CD4-positive, alpha-beta T cell treated with Interleukin-12 subunit alpha and Interleukin-12 subunit beta, for 1 hour (primary cell): ENCODE measurements around the gene AKT3.

ENCODE experiments used
- DNase-seq: peaks from one replicate; pipeline ENCODE4 v3.0.0-alpha.2; 2020

The AKT3 gene

DNA sequence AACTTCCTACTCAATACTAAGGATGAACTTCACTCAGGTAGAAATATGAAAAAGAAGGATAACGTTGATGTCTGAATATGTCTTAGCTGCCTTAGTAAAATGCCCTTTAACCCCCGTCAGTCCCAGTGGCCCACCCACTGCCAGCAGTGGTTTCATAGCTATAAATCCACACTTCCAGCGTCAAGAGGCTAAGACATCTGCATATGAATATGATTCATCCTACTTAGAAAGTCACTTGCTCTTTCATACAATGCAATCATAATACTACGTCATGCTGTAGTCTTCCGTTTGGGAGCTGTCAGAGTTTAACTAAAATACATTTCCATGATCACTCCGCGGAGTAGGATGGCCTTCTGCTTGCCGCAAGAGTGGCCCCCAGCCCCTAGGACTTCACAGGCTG is 346.9 kb downstream of the AKT3 start:
- no peak for DNase-seq

DNA sequence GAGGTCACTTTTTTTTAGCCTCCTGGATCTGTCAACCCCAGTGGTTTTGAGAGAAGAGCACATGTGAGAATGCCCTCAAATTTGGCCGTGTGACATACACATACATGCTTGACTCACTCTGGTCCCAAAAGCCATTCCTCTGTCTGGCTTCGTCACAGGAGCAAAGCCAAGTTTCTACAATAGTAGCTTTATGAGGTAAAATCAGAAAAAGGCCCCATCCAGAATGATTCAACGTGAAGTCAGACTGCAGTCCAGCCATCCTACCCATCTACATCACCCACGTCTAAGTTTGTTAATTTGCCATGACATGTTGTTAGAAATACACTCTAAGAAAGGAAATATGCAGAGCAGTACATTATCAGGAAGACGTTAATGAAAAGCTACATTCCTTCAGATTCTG is 349.0 kb downstream of the AKT3 start:
- DNase-seq: no peak

DNA sequence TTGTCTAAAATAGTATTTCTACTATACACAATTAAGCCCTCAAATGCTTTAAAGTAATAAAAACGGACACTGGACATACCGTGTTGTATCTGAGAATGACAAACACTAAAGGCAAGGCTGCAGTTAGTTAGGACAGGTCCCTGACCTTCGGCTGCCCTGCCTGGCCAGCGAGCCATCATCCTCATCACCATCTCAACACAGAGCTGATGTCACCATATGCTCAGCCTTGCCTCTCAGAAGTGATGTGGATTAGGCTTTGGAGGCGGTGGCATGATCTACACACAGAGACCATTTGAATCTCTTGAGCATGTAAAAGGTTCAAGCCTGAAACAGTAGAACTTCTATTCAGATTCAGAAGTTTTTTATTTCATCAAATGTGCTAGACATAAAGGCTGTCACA is 349.5 kb downstream of the AKT3 start:
- no peak for DNase-seq

DNA sequence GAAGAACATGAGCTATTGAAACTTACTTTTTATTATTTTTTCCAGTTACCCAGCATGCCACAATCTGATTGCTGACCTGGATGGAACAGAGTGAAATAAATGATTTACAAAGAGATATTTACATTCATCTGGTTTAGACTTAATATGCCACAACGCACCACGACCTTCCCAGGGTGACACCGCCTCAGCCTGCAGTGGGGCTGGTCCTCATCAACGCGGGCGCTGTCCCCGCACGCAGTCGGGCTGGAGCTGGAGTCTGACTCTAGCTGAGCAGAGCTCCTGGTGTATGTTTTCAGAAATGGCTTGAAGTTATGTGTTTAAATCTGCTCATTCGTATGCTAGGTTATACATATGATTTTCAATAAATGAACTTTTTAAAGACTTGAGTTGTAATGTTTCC is 350.3 kb downstream of the AKT3 start:
- no peak for DNase-seq

DNA sequence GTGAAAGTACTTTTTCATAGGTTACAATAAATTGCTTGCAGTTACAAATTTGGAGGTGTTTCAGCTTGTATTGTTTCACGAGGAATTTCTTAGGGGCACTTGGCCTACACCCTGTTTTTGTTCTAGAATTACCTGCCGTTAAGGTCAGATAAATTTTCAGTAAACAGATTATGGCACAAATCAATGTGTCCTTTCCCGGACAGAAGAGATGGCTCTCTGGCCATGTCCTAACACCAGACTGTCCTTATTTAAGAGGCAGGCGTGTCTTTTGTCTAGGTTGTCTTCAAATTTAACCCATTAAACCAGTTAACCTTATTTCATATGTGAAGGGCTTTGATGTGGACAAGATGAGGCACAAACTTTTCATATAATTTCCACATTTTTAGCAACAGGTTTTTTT is 350.8 kb downstream of the AKT3 start:
- no peak for DNase-seq

DNA sequence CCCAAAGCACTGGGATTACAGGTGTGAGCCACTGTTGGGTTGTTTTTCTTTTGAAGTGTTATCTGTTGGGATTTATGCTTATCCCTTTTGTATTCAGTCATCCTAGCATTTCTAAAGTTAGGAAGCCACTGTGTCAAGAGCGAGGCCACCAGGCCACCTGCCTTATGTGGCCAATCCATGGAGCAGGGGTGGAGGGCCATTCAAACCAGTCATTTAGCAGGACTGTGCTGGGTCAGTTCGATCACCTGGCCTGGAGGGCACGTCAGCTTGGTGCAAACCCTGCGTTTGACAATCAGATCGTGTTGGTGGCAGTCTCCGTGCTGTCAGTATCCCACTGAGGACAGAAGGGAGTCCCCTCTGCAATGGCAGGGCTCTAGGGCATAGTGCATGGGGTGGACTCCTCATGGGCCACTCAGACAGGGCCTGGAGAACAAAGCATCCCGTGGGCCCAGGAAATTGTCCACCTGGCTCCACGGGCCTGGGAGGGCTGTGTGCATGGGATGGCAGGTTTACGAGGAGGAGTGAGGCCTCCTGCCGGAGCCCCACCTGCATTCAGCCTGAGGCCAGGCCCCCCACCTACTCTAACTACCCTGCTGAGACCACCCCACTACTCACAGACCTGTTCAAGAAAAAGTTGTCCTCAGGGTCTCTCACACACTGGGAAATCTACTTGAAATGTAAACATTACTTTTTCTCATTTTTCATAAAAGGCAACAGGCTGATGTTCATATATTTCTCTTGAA is 351.9 kb downstream of the AKT3 start:
- no peak for DNase-seq

DNA sequence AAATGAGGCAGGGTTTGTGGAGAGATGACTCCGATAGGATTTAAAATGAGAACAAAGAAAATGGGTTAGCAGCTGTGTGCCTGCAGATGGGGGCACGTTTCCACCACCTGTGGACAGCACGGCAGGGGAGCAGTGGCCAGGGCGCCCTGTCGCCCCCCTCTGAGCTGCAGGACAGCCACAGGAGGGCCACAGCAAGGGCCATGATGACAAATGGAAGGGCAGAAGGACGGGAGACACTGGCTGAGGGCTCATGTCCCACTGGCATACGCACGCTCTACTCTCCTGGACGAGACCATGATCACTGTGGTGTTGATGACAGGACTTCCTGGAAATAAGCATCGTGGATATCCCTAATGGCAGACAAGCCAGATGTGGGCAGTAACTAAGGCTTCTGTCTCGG is 353.2 kb downstream of the AKT3 start:
- DNase-seq: no peak

DNA sequence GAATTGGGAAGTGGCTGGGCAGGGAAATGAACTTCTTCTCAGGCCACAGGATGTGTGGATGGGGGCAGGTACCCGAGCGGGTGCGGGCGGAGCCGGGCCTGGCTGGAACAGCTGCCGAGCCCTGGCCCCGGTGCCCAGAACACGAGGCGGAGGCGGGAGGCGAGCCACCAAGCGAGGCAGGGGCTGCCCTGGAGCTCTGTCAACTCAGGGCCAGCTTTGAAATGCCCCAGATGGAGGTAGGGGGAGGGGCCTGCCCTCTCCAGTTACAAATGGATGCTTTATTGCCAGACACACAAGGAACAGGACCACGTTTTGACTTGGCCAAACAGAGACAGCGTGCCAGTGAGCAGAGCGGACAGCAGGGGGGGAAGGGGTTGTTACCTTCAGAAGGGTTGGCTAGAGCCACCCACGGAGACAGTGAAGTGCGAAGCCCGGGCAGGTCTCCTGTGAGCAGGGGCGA is 353.8 kb downstream of the AKT3 start:
- DNase-seq: no peak

DNA sequence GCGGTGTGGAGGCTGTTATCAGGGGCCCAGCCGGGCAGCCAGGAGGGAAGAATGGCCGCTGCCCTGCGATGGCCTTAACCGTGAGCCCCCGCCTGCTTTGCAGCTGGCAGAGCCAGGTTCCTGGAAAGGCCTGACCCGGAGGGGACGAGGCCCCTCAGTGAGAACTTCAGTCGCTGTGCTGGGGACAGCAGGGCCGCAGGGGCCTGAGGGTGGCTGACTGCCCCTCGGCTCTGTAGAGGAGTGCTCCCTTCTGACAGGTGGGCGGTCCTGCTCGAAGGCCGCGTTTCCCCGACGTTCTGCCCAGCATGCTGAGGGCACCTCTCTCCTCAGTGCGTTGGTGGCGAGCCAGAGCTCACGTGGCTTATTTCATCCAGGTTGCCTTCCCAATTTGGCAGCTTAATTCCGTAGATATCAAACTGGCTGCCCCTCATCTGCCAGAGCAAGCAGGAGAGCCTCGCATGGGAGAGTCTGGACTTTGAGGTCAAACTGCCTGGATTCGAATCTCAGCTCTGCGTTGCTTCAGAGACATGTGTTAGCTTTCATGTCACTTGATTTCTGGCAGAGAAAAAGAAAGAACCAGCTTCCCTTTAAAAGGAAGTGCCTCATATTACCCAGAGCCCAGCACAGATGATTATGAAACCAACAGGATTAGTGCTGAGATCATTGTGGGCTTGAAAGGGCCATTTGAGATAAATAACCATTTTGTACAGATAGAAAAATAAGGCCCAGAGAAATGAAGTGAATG is 354.4 kb downstream of the AKT3 start:
- DNase-seq: no peak

DNA sequence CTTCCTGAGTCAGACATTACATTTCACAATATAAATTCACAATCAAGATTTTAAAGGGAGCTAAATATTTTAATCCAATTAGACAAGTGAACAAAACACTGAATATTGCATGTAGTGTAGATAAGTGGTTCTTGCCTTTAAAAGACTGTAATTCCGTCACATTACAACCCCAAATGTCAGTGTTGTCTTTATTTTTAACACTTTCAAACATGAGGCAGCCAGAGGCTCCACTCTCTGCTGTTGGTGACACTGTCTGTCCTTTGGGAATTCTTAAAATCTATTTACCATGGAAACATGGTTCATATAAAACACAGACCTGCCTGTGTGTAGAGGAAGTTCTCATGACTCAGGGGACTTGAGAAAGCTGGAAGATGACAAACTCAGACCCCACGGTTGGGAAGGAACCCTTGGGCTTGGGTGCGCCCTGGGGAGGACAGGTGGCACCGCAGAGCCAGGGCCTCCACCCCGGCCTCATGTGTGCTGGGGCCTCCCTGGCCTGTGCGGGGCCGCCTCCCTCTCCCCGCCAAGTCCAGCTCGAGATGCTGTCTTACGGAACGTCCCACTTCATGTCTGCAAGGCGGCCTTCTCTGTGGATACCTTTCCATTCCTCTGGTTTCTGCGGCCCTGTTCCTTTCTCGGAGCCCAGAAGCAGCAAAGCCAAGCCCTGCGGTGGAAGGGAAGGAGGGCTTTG is 355.2 kb downstream of the AKT3 start:
- DNase-seq: no peak

DNA sequence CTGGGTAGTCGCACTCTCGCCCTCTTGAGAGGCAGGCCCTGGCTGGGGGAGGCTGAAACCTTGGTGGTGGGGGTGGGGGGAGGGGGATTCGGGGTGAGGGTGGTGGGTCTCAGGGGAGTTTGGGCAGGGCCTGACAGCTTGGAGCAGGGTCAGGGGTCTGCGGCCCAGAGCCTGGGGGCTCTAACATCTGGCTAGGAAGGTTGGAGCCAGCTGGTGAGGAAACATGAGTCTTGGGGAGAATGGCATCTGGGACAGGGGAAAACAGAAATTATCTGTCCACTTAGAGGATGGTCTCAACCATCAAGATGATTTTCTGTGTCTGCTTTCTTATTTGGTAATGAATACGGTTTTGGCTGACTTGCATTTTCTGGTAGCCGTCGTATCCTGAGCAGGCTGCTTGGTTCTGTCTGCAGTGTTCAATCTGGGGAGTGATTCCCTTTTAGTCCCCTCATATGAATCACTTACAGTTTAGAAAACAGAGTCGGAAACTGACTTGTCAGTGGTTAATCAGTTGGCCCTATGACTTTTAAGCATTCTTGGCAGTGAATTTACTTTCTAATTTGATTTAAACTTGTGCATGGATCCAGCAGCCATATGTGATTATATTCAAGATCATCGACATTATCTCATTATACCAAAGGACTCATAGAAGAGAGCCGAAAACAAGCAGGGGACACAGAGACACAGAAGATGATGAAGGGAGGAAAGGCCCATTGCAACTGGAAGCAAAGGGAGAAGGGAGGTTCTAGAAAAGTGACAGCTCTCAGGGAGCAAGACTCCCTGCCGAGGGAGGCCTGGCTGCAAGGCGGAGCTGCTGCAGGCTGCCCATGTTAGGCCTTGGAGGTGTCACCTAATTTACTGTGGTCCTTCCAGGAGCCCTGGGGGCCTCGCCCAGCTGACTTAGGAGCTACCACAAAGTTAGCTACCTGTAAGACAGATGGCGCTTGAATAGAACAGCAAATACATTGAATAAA is 356.6 kb downstream of the AKT3 start:
- no peak for DNase-seq

DNA sequence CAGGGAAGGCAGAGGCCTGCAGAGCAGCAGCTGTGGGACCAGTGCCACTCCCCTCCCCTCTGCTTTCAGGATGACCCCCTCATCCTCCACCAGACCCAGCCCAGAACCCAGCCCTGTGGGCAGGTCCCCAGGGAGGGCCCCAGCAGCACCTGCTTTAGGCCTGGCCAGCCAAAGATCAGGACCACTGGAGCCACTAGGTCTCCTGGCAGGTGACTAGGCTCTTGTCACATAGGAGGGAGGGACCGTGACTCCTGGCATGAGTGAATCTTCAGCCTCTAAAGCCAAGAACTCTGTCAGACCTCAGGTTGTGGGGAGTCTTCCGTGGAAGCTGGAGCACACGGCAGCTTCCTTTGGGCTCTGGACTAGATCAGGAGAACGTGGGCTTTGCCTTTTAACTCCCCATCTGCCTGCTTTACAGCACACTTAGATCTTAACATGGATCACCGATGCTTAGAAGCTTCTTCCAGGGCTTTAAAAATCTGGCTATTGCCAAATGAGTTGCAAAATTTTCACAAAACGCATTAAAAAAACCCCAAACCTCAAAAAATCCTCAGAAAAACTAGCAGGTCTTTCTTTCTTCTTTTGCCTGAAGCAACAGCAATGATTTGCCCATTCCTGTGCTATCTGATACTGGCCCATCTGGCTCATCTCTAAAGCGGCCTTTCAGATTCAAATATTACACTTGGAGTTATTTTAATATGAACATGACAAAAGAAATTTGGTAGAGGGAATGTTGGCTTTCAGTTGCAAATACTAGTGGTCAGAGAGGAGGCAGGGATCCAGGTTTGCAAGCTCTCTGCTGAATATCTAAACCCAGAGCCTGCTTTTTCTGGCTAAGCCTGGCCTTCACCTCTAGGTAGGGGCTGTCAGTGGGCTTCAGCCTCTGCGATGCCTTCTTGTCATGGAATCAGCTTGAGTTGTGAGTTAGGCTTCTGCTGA is 359.0 kb downstream of the AKT3 start:
- DNase-seq: no peak

DNA sequence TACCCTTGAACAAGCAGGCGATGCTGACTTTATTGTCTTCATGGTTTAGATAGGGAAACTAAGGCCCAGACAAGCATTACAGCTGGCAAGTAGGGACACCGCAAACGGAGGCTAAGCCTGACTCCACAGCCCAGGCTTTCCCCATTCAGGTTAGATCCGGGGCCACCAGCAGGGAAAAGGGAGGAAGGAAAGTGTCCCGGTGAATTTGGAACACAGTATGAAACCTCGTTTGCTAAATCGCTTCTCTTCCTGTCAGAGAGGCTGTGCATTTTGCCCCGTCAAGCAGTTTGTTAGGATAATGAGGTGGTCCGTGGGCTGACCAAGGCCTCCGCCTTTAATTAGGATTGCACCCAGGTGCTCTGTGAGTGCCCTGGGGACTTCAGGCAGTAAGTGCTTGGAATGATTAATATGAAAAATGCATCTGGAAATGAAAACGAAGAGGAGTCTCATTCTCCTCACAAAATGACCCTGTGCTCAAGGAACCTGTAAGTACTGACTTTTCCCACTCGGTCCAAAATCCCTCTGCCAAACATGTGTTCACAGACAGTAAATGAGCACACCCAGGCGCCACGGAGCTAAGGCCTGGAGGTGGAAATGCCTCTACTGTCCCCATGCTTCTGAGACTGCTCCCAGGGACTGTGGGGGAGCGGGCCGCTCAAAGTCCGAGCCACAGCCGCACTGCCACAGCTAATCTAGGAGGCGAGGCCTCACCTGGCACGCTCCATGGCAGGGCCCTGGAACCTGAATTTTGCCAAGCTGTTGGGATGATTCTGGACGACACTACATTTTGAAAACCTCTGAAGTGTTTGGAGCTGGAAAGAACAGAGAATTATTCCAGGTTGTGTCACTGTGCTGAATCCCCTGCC is 360.1 kb downstream of the AKT3 start:
- DNase-seq: no peak

DNA sequence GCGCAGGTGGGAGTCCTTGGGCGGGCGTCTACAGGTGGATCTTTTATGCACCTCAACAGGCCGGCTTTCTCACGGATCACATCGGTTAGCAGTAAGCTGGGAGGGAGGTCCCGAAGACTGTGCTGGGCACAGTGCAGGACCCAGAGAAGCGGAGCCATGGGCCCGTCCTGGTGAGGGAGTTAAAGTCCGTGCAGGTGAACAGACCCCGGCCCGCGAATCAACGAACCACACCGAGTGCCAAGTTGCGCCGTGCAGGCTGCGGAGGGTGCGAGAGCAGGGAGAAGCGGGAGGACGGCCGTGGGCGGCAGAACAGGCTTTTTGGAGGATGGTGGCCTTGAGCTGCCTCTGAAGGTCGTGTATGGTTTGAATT is 360.9 kb downstream of the AKT3 start:
- DNase-seq: no peak

DNA sequence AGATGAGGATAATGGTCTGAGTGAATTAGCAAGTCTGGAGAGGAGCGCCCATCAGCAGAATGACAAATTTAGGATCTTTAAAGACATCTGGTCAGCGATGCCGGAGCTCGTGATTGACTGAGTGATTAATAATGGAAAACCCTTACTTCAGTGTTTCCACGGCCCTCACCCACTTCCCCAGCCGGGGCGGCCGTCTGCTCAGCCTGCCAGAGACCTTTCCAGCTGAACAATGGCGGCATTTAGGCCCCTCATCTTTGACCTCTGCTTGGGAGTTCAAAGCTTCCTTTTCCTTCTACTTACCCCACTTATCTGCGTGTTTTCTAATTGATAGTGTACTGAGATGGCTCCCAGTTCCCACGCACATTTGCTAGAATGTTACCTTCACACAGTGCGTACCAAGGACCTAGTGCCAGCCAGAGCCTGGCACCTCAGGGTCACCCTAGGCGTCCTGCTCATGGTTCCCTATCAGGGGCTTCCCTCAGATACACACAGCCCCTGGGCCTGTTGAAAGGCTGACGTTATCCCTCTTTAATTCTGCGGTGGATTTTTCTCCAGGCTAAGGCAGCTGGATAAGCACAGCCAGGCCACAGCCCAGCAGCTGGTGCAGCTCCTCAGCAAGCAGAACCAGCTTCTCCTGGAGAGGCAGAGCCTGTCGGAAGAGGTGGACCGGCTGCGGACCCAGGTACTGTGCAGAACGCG is 361.4 kb downstream of the AKT3 start:
- no peak for DNase-seq

DNA sequence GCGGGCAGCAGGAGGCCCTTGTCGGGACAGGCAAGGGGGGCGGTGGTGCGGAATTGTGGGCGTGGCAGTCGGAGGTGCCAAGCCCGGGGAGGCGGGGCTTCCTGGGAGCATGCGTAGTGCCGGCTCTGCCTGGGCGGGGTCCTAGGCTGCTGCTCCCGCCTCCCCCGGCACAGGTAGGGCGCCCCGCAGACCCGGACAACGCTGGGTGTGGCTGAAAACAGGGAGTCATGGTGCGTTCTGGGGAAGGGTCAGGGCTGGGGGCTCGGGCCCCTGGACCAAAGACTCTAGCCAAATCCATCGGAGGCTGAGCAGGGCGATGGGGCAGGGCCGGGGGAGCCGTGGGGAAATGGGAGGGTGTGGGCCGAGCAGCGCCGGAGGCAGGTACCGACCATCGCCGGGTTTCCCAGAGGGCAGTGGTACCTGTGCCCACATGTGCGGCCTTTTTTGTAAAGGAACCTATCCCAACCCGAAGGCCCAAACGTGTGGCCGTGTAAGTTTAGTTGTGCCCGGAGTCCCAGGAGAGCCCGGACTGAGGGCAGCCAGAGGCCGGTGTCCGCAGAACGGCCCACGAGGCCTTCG is 362.3 kb downstream of the AKT3 start:
- peak; percentile 40 for DNase-seq

DNA sequence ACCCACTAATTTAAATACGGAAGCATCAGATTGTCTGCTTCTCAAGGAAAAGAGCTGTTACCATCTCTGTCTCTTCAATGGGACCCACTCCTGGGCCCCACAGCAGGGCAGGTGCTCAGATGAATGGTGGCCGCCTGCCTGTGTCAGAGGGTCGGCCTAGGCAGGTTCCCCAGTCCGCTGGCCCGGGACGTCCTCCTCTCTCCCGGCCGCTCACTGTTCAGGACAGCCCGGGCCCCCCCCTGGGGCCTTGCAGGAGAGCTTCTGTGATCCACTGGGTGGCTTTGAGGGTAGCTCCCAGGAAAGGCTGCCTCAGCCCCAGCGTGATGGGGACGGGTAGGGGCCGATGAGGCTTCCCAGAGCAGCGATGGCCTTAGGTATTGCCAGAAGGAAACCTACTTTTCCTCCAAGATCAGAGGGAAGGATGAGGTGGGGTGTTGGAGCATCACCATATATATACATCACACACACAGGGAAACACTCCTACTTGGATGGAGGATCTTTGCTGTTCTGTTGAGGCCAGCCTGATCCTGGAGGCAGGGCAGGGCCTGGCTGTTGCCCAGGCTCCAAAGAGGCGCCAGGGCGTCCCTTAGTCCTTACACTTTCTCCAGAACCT is 362.9 kb downstream of the AKT3 start:
- DNase-seq: no peak

DNA sequence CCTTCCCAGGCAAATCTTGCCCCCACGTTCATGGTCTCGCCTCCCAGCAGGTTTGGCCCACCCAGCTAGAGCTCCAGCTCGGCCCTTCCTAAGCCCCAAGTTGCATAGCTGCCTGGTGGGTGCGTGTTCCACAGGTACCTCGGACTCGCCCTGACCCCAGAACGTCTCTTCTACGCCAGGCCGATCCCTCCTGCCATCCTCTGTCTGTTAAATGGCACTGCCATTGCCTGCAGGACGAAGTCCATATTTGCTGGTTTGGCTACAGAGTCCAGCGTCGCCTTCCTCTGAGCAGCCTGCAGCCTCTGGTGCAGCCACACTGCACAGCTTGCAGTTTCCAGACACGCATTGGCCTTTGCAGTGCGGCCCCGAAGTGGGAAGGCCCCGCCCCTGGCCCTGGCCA is 366.1 kb downstream of the AKT3 start:
- DNase-seq: no peak
